ENCODE results near the gene COL25A1.

Gene COL25A1

DNA sequence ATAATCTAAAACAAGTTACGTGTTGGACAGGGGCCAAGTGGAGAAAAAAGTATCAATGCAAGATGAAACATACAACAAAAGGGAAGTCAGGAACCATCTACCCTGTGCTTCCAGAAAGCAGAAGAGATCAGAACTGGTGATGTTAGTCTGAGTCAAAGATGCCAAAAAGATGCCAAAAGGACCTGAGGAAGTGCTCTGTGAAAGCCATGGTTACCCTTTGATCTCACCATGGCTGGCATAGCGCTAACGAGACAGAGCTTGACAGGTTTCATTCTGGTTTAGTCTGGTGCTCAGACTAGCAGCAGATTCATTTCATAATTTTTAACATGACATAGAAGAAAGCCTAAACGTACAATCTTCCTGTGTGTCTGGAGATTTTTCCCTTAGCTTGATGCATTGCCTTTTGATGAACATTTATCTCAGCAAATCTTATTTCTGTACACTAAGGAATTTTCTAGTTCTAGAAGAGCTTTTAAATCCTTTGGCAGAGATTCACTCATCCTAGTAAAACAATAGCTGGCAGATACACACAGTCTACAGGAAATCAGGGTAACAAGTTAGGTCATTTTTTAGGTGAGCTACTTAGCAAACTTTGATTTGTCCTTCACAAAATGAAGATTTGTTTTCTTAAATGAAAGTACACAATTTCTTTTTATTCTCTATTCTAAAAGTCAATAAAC lies 87.7 kb downstream of the COL25A1 start:
- DNase-seq: no peak

GRCh38 chr4:109213056-109213455 lies 89.4 kb downstream of the COL25A1 start:
- no peak for DNase-seq

GRCh38 chr4:109211671-109212070 lies 90.8 kb downstream of the COL25A1 start:
- DNase-seq: no peak

- DNase-seq: no peak
Observed at GRCh38 chr4:109209647-109210046, 92.8 kb downstream of the COL25A1 start.

GRCh38 chr4:109207898-109208297 lies 94.6 kb downstream of the COL25A1 start:
- no peak for DNase-seq

- no peak for DNase-seq
Observed at GRCh38 chr4:109207061-109207460, 95.4 kb downstream of the COL25A1 start.

DNA sequence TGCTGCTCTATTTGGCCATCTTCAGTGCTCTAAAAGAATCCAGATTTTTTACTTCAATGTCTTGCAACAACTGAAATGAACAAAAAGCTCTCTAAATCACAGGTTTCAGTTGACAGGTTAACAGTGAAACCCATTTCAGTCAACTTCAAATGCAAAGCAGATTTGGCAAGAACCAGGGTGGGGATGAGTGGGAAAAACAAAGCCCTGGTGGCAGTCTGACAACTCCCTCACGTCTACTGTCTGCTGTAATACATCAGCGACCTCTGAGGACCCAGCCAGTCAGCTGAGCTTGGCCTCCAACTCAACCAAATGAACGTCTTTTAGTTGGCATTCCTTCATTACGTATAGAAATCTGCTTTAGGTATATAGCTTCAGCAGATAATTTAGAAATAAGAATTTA lies 95.8 kb downstream of the COL25A1 start:
- no peak for DNase-seq

DNA sequence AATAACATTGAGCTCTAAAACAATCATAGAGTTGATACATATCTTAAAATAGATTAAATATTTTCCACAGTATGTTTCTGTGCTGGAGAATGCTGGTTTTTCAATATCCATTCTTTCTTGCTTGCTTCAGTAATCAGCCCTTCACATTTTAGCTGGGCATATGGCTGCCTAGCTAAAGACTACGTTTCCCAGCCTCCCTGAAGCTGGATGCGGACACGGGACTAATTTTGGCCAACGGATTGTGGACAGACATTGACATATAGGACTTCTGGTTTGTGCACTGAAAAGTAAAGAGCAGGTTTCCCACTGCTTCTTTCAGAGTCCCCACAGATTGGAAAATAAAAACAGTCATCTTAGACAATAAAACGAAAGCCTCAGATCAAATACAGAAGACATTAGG lies 97.3 kb downstream of the COL25A1 start:
- DNase-seq: no peak

- no peak for DNase-seq
Observed at GRCh38 chr4:109199585-109199984, 102.9 kb downstream of the COL25A1 start.

DNA sequence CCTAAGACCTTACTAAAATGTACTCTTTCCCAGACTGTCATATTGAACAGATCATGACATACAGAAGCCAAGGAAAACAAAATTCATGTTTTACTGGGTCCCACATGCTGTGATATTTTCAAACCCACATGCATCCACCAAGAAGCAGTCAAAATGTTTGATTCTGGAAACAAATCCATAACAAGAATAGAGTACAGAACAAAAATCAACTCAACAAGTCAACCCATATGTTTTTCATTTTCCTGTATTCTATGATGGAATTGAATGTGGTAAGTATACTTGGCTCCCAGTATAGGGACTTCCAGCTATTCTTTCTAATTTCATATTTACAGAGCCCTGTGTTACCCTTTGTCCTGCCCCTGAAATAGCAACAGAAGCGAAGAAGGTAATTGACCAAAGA lies 106.8 kb downstream of the COL25A1 start:
- no peak for DNase-seq

DNA sequence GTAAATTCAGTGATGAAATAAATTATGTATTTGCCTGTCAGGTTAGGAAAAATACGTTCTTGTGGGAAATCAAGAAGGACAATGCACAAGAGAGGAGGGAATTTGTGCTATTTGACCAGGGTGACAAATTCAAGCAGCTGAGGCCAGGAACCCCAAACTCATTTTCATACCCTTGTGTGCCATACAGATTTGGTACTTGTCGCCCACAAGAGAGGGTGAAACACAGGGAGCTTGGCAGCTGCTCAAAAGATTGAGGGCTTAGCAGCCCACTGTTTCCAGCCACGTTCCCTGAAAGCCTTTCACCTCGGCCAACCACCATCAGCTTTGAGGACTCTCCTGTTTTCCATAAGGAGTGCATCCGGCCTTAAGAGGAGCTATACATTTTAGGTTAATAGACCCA lies 111.2 kb downstream of the COL25A1 start:
- no peak for DNase-seq

DNA sequence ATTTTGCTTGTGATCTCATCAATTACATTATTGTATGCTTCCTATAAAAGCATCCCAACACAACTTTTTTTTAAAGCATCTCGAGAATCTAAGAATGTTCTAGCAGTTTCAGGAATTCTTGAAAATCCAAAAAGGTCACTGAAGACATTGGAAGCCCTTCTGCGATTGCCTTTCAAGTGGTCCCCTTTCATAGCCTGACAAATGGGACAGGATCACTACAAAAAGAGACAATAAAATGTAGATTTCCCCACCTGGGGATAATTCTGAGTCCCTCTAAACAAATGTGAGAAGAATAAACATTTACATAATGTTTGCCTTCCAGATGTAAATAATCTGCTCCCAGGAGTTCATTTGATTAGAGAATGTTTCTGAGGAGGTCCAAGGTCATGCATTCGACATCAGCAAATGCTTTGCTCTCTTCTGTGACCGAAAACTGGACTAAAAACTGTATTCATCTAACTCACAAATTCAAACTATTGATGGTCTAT lies 116.0 kb downstream of the COL25A1 start:
- DNase-seq: no peak

GRCh38 chr4:109185951-109186350 lies 116.5 kb downstream of the COL25A1 start:
- no peak for DNase-seq

- no peak for DNase-seq
Observed at GRCh38 chr4:109185548-109185947, 116.9 kb downstream of the COL25A1 start.

GRCh38 chr4:109184491-109184961 lies 117.9 kb downstream of the COL25A1 start:
- DNase-seq: no peak

DNA sequence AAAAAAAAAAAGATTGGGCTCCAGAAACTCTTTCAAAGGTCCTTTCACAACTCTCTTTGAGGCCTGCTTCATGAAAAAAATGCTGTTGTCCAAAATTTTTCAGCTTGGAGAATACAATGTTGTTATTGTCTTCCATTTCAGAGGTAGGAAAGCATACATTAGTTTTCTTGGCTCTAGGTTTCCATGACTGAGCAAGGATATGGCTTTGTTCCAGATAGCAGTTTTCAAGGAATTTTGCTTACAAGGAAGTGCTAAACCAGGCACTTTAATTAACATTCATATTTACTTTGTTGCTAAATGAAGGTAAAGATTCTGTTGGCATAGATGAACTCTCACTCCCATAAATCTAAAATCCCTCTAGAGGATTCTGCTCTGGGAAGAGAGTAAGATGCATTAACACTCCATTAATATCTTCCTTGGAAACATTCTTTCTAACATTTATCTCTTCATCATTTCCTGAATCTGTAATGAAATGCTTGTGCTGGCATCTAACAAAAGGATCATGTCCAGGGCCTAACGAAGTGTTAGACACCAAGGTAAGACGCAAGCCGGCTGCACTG lies 118.4 kb downstream of the COL25A1 start:
- no peak for DNase-seq

GRCh38 chr4:109182696-109183095 lies 119.8 kb downstream of the COL25A1 start:
- no peak for DNase-seq

DNA sequence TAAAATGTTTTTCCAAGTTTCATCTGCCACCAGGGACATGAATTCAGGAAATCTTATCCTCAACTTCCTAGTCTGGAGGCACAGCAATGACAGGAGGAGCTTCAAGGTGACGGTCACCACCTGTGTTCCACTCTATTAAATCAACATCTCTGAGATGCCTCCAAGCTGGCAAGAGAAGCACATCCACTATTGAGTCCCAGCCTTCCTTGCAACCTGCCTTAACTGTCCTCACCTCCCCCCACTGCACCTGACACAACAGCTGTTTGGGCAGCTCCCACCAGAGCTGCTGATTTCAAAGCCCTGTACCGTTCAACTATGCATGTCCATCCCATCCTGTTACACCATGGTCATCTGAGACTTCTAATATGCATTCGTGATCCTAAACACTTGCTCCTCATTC lies 123.4 kb downstream of the COL25A1 start:
- no peak for DNase-seq

DNA sequence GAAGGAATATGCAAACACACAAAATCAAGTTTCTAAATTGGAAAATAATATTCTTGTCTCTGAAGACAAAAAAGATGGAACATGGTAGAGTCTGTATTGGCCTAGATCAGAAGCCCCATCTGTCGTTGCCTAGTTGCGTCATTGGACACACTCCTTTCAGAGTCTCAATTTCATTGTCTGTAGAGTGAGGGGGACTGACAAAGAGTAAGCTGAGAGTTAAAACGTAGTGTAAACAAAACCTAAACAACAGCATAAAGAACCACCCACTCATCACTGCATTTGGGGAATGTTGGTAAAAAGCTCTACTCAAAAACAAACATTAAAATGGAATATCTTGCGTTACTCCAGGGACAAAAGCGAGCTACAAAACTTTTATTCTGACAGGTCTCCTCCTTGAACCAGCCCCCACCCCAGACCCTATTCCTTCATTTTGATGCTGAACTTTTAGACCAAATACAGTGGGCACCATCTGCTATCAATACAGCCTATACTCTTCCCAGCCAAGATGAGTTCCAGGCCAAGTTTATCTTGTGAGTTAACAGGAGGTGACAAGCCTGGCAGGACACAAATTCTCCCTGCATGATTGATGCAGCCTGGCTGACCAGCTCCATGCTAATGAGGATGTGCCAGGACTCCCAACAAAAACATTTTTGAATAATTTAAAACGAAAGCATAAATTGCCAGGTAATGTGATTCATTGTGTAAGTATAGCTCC lies 125.2 kb downstream of the COL25A1 start:
- no peak for DNase-seq

- DNase-seq: no peak
Observed at GRCh38 chr4:109174224-109174953, 128.1 kb downstream of the COL25A1 start.

GRCh38 chr4:109172301-109172700 lies 130.2 kb downstream of the COL25A1 start:
- no peak for DNase-seq

- no peak for DNase-seq
Observed at GRCh38 chr4:109171070-109171469, 131.4 kb downstream of the COL25A1 start.

DNA sequence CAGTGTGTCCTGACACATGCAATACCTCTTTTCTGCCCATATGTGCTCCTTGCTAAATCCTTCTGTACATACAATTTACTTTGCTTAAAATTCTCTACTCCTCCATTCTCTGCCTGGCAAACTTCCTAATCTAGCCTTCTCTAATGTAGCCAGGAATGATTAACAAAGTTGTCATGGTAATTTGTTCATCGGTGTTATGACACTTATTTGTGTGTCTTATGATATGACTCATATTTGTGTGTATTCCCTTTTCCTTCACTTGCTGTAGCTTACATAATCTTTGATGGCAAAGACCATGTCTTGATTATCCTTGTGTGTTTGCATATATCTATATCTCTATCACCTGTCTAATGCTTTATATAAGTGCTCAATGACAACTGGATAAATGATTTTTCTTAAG lies 133.3 kb downstream of the COL25A1 start:
- DNase-seq: no peak

Measured in central memory CD4-positive, alpha-beta T cell (primary cell).